ENCODE measurements around the gene CIZ1. TPM values are rescaled to one million over a fixed set of nuclear protein-coding genes. Genes with fewer than 3 reads are reported as not detected.
A peak's percentile ranks its signal among the peaks of the same experiment; 100 is the strongest.

CIZ1 gene
- total RNA-seq, 1 donor from 2014 or later, result 74.9 TPM

DNA sequence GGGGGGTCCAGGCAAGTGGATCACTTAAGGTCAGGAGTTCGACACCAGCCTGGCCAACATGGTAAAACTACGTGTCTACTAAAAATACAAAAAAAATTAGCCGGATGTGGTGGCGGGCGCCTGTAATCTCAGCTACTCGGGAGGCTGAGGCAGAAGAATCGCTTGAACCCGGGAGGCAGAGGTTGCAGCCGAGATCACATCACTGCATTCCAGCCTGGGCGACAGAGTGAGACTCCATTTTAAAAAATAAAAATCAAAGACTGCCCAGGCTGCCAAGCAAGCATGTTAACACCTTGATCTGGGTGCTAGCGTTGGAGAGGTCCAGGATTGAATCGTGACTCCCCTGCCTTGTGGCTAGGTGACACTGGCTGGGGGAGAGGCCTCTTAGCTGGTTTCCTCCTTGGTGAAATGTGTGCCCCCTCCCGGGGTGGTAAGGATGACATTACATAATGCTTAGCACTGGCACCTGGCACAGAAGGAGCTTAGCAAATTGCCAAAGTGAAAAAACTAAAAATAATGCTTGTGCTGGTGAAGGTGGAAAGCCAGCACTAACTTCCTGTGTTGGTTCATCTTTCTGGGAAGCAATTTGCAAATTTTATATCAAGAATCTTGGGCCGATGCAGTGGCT is 2.2 kb upstream of the CIZ1 start:
- no peaks in the 10 kb centered on the region for H3K27me3 ChIP-seq (ENCODE audit: low read depth)
- H3K4me3 ChIP-seq, result peak overlapping the region; percentile 80
- DNase-seq, result no peak
- TF ChIP-seq, protein P1, sequence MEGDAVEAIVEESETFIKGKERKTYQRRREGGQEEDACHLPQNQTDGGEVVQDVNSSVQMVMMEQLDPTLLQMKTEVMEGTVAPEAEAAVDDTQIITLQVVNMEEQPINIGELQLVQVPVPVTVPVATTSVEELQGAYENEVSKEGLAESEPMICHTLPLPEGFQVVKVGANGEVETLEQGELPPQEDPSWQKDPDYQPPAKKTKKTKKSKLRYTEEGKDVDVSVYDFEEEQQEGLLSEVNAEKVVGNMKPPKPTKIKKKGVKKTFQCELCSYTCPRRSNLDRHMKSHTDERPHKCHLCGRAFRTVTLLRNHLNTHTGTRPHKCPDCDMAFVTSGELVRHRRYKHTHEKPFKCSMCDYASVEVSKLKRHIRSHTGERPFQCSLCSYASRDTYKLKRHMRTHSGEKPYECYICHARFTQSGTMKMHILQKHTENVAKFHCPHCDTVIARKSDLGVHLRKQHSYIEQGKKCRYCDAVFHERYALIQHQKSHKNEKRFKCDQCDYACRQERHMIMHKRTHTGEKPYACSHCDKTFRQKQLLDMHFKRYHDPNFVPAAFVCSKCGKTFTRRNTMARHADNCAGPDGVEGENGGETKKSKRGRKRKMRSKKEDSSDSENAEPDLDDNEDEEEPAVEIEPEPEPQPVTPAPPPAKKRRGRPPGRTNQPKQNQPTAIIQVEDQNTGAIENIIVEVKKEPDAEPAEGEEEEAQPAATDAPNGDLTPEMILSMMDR (IDR thresholded peaks at IDR 0.05; ENCODE audit: borderline replicate concordance), result no peak
- H3K27ac ChIP-seq (replicated peaks), result peak overlapping the region; percentile 89
- H3K36me3 ChIP-seq, result peaks cover 14% of the 10 kb centered on the region
- peaks cover 33% of the 10 kb centered on the region for H3K4me1 ChIP-seq
- H3K9me3 ChIP-seq (replicated peaks), result no peaks in the 10 kb centered on the region
- intact Hi-C loops (cut with micrococcal nuclease), result no loop called here

DNA sequence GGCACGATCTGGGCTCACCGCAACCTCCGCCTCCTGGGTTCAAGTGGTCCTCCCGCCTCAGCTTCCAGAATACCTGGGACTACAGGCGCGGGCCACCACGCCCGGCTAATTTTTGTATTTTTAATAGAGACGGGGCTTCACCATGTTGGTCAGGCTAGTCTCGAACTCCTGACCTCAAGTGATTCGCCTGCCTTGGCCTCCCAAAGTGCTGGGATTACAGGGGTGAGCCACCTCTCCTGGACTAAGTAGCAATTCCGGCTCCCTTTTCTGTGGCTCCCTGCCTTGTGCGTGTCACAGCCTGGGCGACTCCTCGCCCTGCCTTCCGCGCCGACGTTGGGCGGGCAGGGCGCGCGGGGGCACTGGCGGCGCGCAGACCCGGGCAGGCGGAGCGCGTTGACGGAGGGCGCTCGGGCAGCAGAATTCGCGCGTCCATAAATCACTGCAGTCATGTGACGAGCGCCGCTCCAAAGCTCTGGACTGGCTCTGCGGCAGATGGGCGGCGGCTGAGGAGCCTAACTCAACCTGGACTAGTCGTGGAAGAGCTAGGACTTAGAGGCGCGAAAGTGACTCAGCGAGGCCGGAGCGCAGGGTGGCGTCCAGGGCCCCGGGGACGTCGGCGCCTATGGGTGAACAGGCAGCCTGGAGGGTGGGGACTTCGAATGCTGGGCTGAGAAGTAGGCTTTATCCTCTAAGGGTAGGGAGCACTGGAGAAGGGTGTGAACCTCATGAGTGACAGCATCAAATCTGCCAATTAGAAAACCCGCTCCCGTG is 1.4 kb upstream of the CIZ1 start:
- peaks cover 33% of the 10 kb centered on the region for H3K4me1 ChIP-seq
- peaks cover 20% of the 10 kb centered on the region for H3K36me3 ChIP-seq
- peak overlapping the region; percentile 80 for H3K4me3 ChIP-seq
- intact Hi-C loops (cut with micrococcal nuclease), result no loop called here
- TF ChIP-seq, protein P1 (IDR thresholded peaks at IDR 0.05; ENCODE audit: borderline replicate concordance), result no peak
- no peaks in the 10 kb centered on the region for H3K27me3 ChIP-seq (ENCODE audit: low read depth)
- H3K27ac ChIP-seq (replicated peaks), result peak overlapping the region; percentile 89
- H3K9me3 ChIP-seq (replicated peaks), result no peaks in the 10 kb centered on the region
- peak; percentile 61 for DNase-seq

DNA sequence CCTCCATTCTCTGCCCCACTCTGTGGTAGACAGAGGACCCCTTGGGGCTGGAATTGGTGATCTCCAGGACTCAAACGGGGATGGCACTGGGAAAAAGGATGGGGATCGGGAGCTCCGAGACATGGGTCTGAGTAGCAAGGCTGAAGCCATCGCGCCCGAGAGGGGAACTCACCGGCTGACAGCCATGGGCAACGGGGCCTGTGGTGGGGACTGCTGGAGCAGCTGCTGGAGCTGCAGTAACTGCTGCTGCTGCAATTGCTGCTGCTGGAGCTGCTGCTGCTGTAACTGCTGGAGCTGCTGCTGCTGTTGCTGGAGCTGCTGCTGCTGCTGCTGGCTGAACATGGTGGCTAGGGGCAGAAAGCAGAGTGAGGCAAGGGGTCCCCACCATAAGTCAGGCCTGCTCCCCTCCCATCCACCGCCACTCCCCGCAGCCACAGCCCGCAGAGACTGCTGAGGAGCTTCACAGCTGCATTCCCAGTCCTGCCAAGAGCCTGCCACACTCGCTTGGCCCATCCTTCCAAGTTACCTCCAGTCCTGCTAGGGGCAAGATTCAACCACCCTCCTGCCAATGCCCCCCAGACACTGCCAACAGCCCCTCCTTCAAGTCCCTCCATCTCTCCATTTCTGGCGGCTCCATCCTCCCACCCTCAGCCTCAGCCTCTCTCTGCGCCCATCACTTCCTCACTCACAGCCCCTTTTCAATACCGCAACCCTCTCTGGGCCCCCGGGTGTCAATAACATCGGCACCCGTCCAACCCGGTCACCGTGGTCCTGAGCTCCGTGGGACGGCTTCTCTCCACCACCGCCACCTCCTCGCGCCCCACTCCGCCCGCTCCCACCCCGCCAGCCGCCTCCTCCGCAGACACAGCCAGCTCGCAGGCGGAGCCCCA is 611 bp downstream of the CIZ1 start:
- peak overlapping the region; percentile 89 for H3K27ac ChIP-seq (replicated peaks)
- H3K4me3 ChIP-seq, result peak overlapping the region; percentile 80
- TF ChIP-seq, protein P1 (IDR thresholded peaks at IDR 0.05; ENCODE audit: borderline replicate concordance), result no peak
- no peaks in the 10 kb centered on the region for H3K9me3 ChIP-seq (replicated peaks)
- intact Hi-C loops (cut with micrococcal nuclease), result no loop called here
- peaks cover 33% of the 10 kb centered on the region for H3K4me1 ChIP-seq
- H3K36me3 ChIP-seq, result peaks cover 33% of the 10 kb centered on the region
- no peaks in the 10 kb centered on the region for H3K27me3 ChIP-seq (ENCODE audit: low read depth)
- no peak for DNase-seq

DNA sequence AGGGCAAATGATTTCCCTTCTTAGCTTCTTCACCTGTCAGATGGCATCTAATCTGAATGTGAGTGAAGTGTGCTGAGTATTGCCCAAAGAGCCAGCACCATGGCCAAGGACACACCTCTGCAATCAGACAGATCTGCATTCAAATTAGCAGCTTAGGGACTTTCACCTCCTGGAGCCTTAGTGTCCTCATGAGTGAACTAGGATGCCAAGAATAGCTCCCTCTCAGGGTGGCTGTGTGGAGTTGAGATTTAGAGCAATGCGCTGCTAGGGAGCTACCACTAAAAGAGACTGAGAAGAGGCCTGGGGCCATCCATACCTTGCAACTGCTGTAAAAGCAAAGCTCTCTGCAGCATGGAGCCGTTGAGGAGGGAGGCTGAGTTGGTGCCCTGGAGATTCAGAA is 1.4 kb downstream of the CIZ1 start:
- TF ChIP-seq, protein P1 (IDR thresholded peaks at IDR 0.05; ENCODE audit: borderline replicate concordance), result no peak
- Histone ChIP-seq H3K27me3 (ENCODE audit: low read depth) (no peaks in the 10 kb centered on the region), H3K4me1 (peaks cover 33% of the 10 kb centered on the region), H3K36me3 (peaks cover 41% of the 10 kb centered on the region), H3K27ac (replicated peaks) (no peak overlapping the region), H3K4me3 (peak overlapping the region; percentile 80), H3K9me3 (replicated peaks) (no peaks in the 10 kb centered on the region)
- intact Hi-C loops (cut with micrococcal nuclease), result no loop called here
- DNase-seq, result no peak

DNA sequence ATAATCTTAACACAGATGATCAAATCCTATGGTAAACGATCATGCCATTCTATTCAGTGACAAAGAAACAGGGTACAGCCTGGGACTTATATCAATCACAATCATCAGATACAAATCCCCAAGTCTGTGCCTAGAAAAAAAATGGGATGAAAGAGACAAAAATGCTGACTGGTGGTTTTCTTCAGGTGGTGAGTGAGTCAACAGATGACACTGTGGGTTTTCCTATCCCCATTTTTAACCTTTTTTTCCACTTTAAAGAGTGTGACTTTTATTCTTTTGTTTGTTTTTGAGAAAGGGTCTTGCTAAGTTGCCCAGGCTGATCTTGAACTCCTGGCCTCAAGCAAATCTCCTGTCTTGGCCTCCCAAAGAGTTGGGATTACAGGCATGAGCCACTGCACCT is 3.2 kb downstream of the CIZ1 start:
- Histone ChIP-seq H3K4me1 (peaks cover 33% of the 10 kb centered on the region), H3K4me3 (no peak overlapping the region), H3K36me3 (peaks cover 59% of the 10 kb centered on the region), H3K27ac (replicated peaks) (no peak overlapping the region), H3K9me3 (replicated peaks) (no peaks in the 10 kb centered on the region), H3K27me3 (ENCODE audit: low read depth) (no peaks in the 10 kb centered on the region)
- intact Hi-C loops (cut with micrococcal nuclease), result no loop called here
- TF ChIP-seq, protein P1 (IDR thresholded peaks at IDR 0.05; ENCODE audit: borderline replicate concordance), result no peak
- DNase-seq, result no peak
